HG03135 (cell line): ENCODE results near the gene EXOSC6.
"Not testable (repeated sequence)": the region's sequence is repeated elsewhere in the genome, so short reads cannot be mapped to it uniquely, and the experiment has no call there.

Source experiments
- ATAC-seq: cut with Tn5 transposase; IDR thresholded peaks from one replicate; pipeline ENCODE4 v1.9.1; 2021; ENCODE audit warnings: mild to moderate bottlenecking, moderate library complexity; ENCODE audit not compliant: unreplicated experiment

The EXOSC6 gene

GRCh38 chr16:70251629-70252354, at the start of gene EXOSC6:
Gene EXOSC6, minus strand, starts transcription at chr16:70251940. Its CDS starts 40 bp downstream, at chr16:70251900.
- ATAC-seq, result peak; percentile 88

- no peak for ATAC-seq
Observed at GRCh38 chr16:70301121-70301520, 49.4 kb upstream of the EXOSC6 start.

GRCh38 chr16:70298988-70299938, 47.5 kb upstream of the EXOSC6 start, which contains the start of gene DDX19B:
Gene DDX19B, plus strand, starts transcription at chr16:70299186. Its CDS starts 112 bp downstream, at chr16:70299298.
- peak; percentile 87 for ATAC-seq

GRCh38 chr16:70295634-70296033, 43.9 kb upstream of the EXOSC6 start:
- ATAC-seq, result no peak

- no peak for ATAC-seq
Observed at GRCh38 chr16:70294385-70295025, 42.8 kb upstream of the EXOSC6 start.

GRCh38 chr16:70292148-70292547, 40.4 kb upstream of the EXOSC6 start:
- ATAC-seq, result not testable (repeated sequence)

GRCh38 chr16:70290949-70291519, 39.3 kb upstream of the EXOSC6 start:
- ATAC-seq, result no peak

- ATAC-seq, result peak; percentile 96
Observed at GRCh38 chr16:70289229-70290094, 37.7 kb upstream of the EXOSC6 start, which contains the start of gene AARS1. Gene AARS1, minus strand, starts transcription at chr16:70289506. Its CDS starts 6,743 bp downstream, at chr16:70282763.

GRCh38 chr16:70287304-70287971, 35.7 kb upstream of the EXOSC6 start:
- not testable (repeated sequence) for ATAC-seq

- no peak for ATAC-seq
Observed at GRCh38 chr16:70276392-70276791, 24.7 kb upstream of the EXOSC6 start.

GRCh38 chr16:70271696-70272095, 20.0 kb upstream of the EXOSC6 start:
- ATAC-seq, result no peak

- no peak for ATAC-seq
Observed at GRCh38 chr16:70270176-70270575, 18.4 kb upstream of the EXOSC6 start.

- no peak for ATAC-seq
Observed at GRCh38 chr16:70269471-70269870, 17.7 kb upstream of the EXOSC6 start.

GRCh38 chr16:70267922-70268321, 16.2 kb upstream of the EXOSC6 start:
- ATAC-seq, result not testable (repeated sequence)

GRCh38 chr16:70267516-70267915, 15.8 kb upstream of the EXOSC6 start:
- no peak for ATAC-seq

- ATAC-seq, result not testable (repeated sequence)
Observed at GRCh38 chr16:70259903-70260302, 8.2 kb upstream of the EXOSC6 start.

- no peak for ATAC-seq
Observed at GRCh38 chr16:70258946-70259345, 7.2 kb upstream of the EXOSC6 start.

- ATAC-seq, result no peak
Observed at GRCh38 chr16:70258065-70258464, 6.3 kb upstream of the EXOSC6 start.

GRCh38 chr16:70257391-70257790, 5.7 kb upstream of the EXOSC6 start:
- ATAC-seq, result no peak
